ENCODE results near the gene FITM1.

Gene FITM1

GRCh38 chr14:24149302-24149969, 19.0 kb downstream of the FITM1 start:
- H3K9me3 ChIP-seq (ENCODE audit: control insufficient read depth, insufficient read depth, low read depth, low read length) = no peaks in the 10 kb centered on the region
- TF ChIP-seq ZFHX2 (tag by site-specific recombination; conservative IDR thresholded peaks at IDR 0.05) (no peak), ZNF138 (tag by site-specific recombination; IDR thresholded peaks at IDR 0.05; ENCODE audit: borderline replicate concordance) (no peak)
- H3K4me1 ChIP-seq (ENCODE audit: control insufficient read depth, insufficient read depth, low read length) = peaks cover 8% of the 10 kb centered on the region
- H3K36me3 ChIP-seq (ENCODE audit: control insufficient read depth in 2 of 2, insufficient read depth in 1 of 2, low read length in 2 of 2) = peaks cover 30 to 59% of the 10 kb centered on the region in 2 experiments
- H3K4me3 ChIP-seq (ENCODE audit: low read depth, low read length) = no peak overlapping the region
- H3K27ac ChIP-seq (ENCODE audit: extremely low read depth, low read depth, low read length) = no peak overlapping the region
- CTCF ChIA-PET = interaction anchor here (0.6 to 3.7 kb wide), 2 partner anchors 12 to 15 kb away, joined by 3 to 34 read pairs; partner anchors contain the start of gene IRF9
- POLR2A ChIA-PET = interaction anchor here (1.0 to 3.3 kb wide), 3 partner anchors 8 to 35 kb away, joined by 3 to 20 read pairs (median 7); partner anchors contain the start of genes DCAF11, EMC9, NRL and PSME1

- peaks cover 8% of the 10 kb centered on the region for H3K4me1 ChIP-seq (ENCODE audit: control insufficient read depth, insufficient read depth, low read length)
- H3K36me3 ChIP-seq (ENCODE audit: control insufficient read depth in 2 of 2, insufficient read depth in 1 of 2, low read length in 2 of 2) = peaks cover 37 to 60% of the 10 kb centered on the region in 2 experiments
- no peak overlapping the region for H3K4me3 ChIP-seq (ENCODE audit: low read depth, low read length)
- TF ChIP-seq PRDM6 (tag by site-specific recombination; IDR thresholded peaks at IDR 0.05) (no peak), EGR2 (tag by site-specific recombination; IDR thresholded peaks at IDR 0.05; ENCODE audit: low read depth) (no peak), MZF1 (tag by site-specific recombination; IDR thresholded peaks at IDR 0.05; ENCODE audit: borderline replicate concordance) (no peak), ZFHX2 (tag by site-specific recombination; conservative IDR thresholded peaks at IDR 0.05) (no peak), WT1 (tag by site-specific recombination; IDR thresholded peaks at IDR 0.05) (no peak), ZNF112 (tag by site-specific recombination; IDR thresholded peaks at IDR 0.05) (no peak), ZNF48 (tag by site-specific recombination; IDR thresholded peaks at IDR 0.05) (no peak), ZNF362 (tag by site-specific recombination; IDR thresholded peaks at IDR 0.05) (no peak), ZNF560 (tag by site-specific recombination; IDR thresholded peaks at IDR 0.05; ENCODE audit: borderline replicate concordance) (no peak), ZNF585B (tag by site-specific recombination; IDR thresholded peaks at IDR 0.05) (no peak), ZBTB6 (tag by site-specific recombination; IDR thresholded peaks at IDR 0.05) (no peak)
- H3K27ac ChIP-seq (ENCODE audit: extremely low read depth, low read depth, low read length) = no peak overlapping the region
- POLR2A ChIA-PET = interaction anchor here (1.0 to 3.3 kb wide), 2 partner anchors 9 to 14 kb away, joined by 3 to 20 read pairs; partner anchors contain the start of genes EMC9 and PSME1
- CTCF ChIA-PET = interaction anchor here (1.0 kb wide), 1 partner anchor 11 kb away, joined by 6 read pairs; the partner anchor contains the start of gene IRF9
- no peaks in the 10 kb centered on the region for H3K9me3 ChIP-seq (ENCODE audit: control insufficient read depth, insufficient read depth, low read depth, low read length)
Observed at GRCh38 chr14:24150061-24150460, 19.6 kb downstream of the FITM1 start.

GRCh38 chr14:24150567-24150966, 20.1 kb downstream of the FITM1 start:
- Histone ChIP-seq H3K27ac (ENCODE audit: extremely low read depth, low read depth, low read length) (no peak overlapping the region), H3K4me1 (ENCODE audit: control insufficient read depth, insufficient read depth, low read length) (peaks cover 8% of the 10 kb centered on the region), H3K4me3 (ENCODE audit: low read depth, low read length) (no peak overlapping the region), H3K9me3 (ENCODE audit: control insufficient read depth, insufficient read depth, low read depth, low read length) (no peaks in the 10 kb centered on the region), H3K36me3 (ENCODE audit: control insufficient read depth in 2 of 2, insufficient read depth in 1 of 2, low read length in 2 of 2) (peaks cover 40 to 65% of the 10 kb centered on the region in 2 experiments)
- ChIA-PET POLR2A (interaction anchor here (0.6 to 3.3 kb wide), 4 partner anchors 10 to 62 kb away, joined by 3 to 20 read pairs (median 3); partner anchors contain the start of genes CHMP4A, EMC9, IRF9 and PSME1), CTCF (interaction anchor here (1.0 kb wide), 1 partner anchor 10 kb away, joined by 6 read pairs; the partner anchor contains the start of gene IRF9)
- TF ChIP-seq ZNF2 (tag by site-specific recombination; IDR thresholded peaks at IDR 0.05) (no peak), ZBTB11 (tag by site-specific recombination; conservative IDR thresholded peaks at IDR 0.05; ENCODE audit: low read depth) (no peak), MZF1 (tag by site-specific recombination; IDR thresholded peaks at IDR 0.05; ENCODE audit: borderline replicate concordance) (no peak), SALL2 (tag by site-specific recombination; IDR thresholded peaks at IDR 0.05; ENCODE audit: borderline replicate concordance) (no peak), INSM2 (tag by site-specific recombination; IDR thresholded peaks at IDR 0.05) (no peak), ZNF664 (tag by site-specific recombination; IDR thresholded peaks at IDR 0.05) (no peak)

Data from HEK293 (cell line).